Measurements from ENCODE around the gene PHOSPHO1. TPM values are rescaled to one million over a fixed set of nuclear protein-coding genes. Genes with fewer than 3 reads are reported as not detected.

Gene PHOSPHO1
- total RNA-seq, 1 donor, result under 0.01 TPM

DNA sequence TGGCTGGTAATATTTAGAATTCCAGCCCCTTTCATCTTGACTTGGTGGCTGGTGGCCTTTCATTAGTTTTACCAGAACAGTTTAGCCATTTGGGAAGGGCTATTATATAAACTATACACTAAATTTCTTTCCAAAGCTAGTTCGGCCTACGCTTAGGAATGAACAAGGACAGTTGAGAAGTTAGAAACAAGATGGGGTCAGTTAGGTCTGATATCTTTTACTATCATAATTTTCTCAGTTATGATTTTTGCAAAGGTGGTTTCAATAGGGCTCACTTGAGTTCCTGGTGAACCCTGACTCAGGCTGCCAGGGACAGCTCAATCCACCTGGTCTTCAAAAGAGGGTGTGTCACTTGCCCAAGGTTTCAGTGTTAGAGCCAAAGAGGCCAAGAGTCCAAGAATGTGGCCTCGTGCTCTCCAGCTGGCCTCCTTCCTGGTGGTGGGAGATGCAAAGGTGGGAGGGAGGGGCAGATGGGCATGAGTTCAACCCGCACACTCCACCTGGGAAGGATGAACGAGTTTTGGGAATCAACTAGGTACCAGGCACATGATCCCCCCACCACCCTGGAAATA, 4.0 kb upstream of the PHOSPHO1 start:
- no peak overlapping the region for H3K4me3 ChIP-seq (ENCODE audit: low read depth, low read length)
- TF ChIP-seq, protein P1, sequence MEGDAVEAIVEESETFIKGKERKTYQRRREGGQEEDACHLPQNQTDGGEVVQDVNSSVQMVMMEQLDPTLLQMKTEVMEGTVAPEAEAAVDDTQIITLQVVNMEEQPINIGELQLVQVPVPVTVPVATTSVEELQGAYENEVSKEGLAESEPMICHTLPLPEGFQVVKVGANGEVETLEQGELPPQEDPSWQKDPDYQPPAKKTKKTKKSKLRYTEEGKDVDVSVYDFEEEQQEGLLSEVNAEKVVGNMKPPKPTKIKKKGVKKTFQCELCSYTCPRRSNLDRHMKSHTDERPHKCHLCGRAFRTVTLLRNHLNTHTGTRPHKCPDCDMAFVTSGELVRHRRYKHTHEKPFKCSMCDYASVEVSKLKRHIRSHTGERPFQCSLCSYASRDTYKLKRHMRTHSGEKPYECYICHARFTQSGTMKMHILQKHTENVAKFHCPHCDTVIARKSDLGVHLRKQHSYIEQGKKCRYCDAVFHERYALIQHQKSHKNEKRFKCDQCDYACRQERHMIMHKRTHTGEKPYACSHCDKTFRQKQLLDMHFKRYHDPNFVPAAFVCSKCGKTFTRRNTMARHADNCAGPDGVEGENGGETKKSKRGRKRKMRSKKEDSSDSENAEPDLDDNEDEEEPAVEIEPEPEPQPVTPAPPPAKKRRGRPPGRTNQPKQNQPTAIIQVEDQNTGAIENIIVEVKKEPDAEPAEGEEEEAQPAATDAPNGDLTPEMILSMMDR (IDR thresholded peaks at IDR 0.05; ENCODE audit: insufficient read depth, low read depth, low read length), result no peak
- no peak for DNase-seq (ENCODE audit: low read depth)

- H3K4me3 ChIP-seq (ENCODE audit: low read depth, low read length), result no peak overlapping the region
- no peak for DNase-seq (ENCODE audit: low read depth)
- TF ChIP-seq, protein P1 (IDR thresholded peaks at IDR 0.05; ENCODE audit: insufficient read depth, low read depth, low read length), result no peak
Observed at GRCh38 chr17:49231563-49231894, 942 bp upstream of the PHOSPHO1 start.

GRCh38 chr17:49229805-49230600, 584 bp downstream of the PHOSPHO1 start:
- DNase-seq (ENCODE audit: low read depth), result no peak
- TF ChIP-seq, protein P1 (IDR thresholded peaks at IDR 0.05; ENCODE audit: insufficient read depth, low read depth, low read length), result no peak
- H3K4me3 ChIP-seq (ENCODE audit: low read depth, low read length), result peak overlapping the region; percentile 65

DNA sequence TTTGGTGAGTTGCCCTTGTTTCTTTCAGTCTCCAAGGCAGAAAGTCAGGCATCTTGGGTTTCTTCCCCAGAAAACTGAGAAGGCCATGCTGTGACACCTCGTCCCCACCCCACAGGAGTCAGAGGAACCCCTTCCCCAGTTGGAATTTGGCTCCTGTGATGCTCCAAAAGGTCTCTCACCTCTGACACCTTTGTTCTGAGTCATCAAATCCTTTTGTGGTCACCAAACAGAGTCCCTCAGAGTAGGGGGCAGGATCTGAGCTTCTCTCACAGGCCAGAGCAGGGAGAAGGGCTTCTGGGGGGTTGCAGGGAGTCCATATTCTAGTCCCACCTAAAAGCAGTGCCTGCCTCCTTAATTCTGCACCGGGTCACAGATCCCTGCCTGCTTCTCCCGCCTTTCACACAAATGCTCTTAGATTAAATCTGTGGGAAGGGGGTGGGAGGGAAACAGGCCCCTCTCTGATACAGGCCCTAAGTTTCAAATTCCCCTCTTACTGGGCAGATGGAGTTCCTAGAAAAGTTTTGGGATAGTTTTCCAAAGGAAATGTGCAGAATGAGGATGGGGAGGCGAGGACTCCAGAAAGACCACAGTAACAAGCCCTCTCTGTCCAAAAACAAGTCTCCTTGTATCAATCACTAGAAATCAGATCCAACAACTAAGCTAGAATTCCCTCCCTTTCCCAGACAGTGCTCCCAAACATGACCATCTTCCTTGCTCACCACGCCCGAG, 1.3 kb downstream of the PHOSPHO1 start:
- no peak for DNase-seq (ENCODE audit: low read depth)
- H3K4me3 ChIP-seq (ENCODE audit: low read depth, low read length), result no peak overlapping the region
- TF ChIP-seq, protein P1 (IDR thresholded peaks at IDR 0.05; ENCODE audit: insufficient read depth, low read depth, low read length), result no peak

GRCh38 chr17:49227436-49228261, 2.9 kb downstream of the PHOSPHO1 start:
- DNase-seq (ENCODE audit: low read depth), result peak; percentile 68
- H3K4me3 ChIP-seq (ENCODE audit: low read depth, low read length), result no peak overlapping the region
- TF ChIP-seq, protein P1 (IDR thresholded peaks at IDR 0.05; ENCODE audit: insufficient read depth, low read depth, low read length), result peak; percentile 88

DNA sequence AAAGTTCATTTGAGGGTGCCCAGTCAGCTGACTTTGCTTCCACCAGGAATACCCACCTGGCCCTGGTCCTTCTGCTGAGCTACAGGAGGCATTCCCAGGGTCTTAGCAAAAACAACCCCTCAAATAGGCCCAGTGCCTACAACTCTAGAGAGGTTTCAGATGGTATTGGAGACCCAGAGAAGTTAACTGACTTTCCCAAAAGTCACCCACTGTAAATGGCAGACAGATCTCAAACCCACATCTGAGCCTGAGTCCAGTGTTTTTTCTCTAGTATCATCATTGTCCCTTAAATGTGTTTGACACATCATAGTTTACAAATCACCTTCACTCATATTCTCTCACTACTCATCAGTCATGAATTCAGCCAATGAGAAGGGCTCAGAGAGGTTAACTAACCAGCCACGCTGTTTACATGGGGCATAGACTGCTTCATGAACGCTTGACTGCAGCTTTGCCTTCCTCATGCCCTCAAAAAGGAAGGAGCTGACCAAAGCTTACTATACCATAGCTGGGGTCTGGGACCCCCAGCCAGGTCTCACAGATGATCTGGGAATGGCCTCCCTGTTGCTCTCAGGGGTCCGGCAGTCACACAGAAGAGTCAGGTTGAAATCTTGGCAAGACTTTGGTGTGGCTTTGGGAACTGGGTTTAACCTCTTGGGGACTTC, 3.7 kb downstream of the PHOSPHO1 start:
- no peak for DNase-seq (ENCODE audit: low read depth)
- no peak overlapping the region for H3K4me3 ChIP-seq (ENCODE audit: low read depth, low read length)
- TF ChIP-seq, protein P1 (IDR thresholded peaks at IDR 0.05; ENCODE audit: insufficient read depth, low read depth, low read length), result no peak
